HTERT RPE-1 (cell line): ENCODE results near the gene PRKAG2.

Experiments used
- in situ Hi-C: fragments of 300-500 bp; cut with MboI; formaldehyde crosslinking; loops from 4 replicates; pipeline ENCODE4 v1.14.3; 2020; ENCODE audit warnings: low sequenced_read_pairs

Gene PRKAG2

DNA sequence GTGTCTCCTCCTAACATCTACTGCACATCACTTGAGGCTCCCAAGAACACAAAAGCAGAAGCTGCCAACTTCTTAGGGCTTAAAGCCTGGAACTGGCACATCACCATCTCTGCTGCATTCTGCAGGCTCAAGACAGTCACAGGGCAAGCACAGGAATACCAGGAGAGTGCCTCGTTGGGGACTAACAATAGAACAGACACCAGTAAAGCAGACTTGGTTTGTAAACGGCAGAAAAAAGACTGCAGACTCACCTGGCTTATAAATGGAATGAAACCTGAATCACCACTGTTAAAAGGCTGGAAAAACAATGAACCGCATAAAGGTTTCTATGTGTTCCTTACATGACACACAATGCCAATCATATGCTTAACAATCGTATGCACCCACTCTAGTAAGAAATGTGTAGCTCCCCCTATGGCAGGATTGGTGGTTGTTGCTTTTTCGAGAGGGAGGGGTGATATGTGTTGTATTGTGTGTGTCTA lies 370.0 kb downstream of the PRKAG2 start:
- in situ Hi-C loops, result no loop called here
